Endothelial cell of umbilical vein (primary cell): Measurements from ENCODE around the gene HTR3B. TPM values are rescaled to one million over a fixed set of nuclear protein-coding genes. Genes with fewer than 3 reads are reported as not detected.
A peak's percentile ranks its signal among the peaks of the same experiment; 100 is the strongest.

Experiments used
- BruUV-seq: library from RNA; stranded (reverse); fragments of 400-500 nt; replicated peaks from 2 replicates; lab custom pipeline; 2021; lab: Mats Ljungman, UMichigan
- CTCF ChIA-PET: fragments of 300-600, 350-600 bp; sonication (Branson Sonifier 250); formaldehyde crosslinking; loops from one replicate; lab custom pipeline; 2021; ENCODE audit warnings: antibody characterized with exemption, inconsistent platforms; lab: Charles Lee
- POLR2A ChIA-PET: fragments of 300-600, 350-600 bp; sonication (Branson Sonifier 250); formaldehyde crosslinking; loops from one replicate; lab custom pipeline; 2021; ENCODE audit warnings: antibody characterized with exemption, inconsistent platforms; lab: Charles Lee
- DNase-seq: peaks from one replicate; pipeline ENCODE4 v3.0.0-alpha.2; 2011; ENCODE audit warnings: low read depth, low spot score
- FAIRE-seq: peaks from 2 replicates; lab custom pipeline; 2011; peaks lifted over from hg19 to GRCh38; lab: Jason Lieb, UNC
- H2AFZ ChIP-seq: 2 replicates; pipeline ENCODE4 v1.6.0; 2012; ENCODE audit warnings: low read depth, low read length, control low read depth, inconsistent platforms
- H3K27ac ChIP-seq: 2 replicates; pipeline ENCODE4 v1.5.1; 2011; ENCODE audit warnings: low read depth, mild to moderate bottlenecking, control low read depth, low read length, moderate library complexity; ENCODE audit not compliant: insufficient read depth
- H3K27me3 ChIP-seq, 2 experiments: 2 replicates each; pipeline versions ENCODE4 v1.6.0 to v1.6.1; 2011; ENCODE audit warnings: low read length in 2 of 2, mixed read lengths in 1 of 2; ENCODE audit not compliant: control insufficient read depth in 2 of 2, insufficient read depth in 2 of 2
- H3K36me3 ChIP-seq, 2 experiments: 2 replicates in 1 of 2; 3 replicates in 1 of 2; pipeline ENCODE4 v1.5.1; 2011; ENCODE audit warnings: low read length in 2 of 2, mild to moderate bottlenecking in 1 of 2, moderate library complexity in 1 of 2; ENCODE audit not compliant: control insufficient read depth in 2 of 2, insufficient read depth in 2 of 2; ENCODE audit errors: extremely low read depth in 1 of 2
- H3K4me1 ChIP-seq: 3 replicates; pipeline ENCODE4 v1.5.1; 2011; ENCODE audit warnings: mild to moderate bottlenecking, low read length; ENCODE audit not compliant: control insufficient read depth, insufficient read depth; ENCODE audit errors: extremely low read depth
- H3K4me2 ChIP-seq: 2 replicates; pipeline ENCODE4 v1.6.1; 2011; ENCODE audit warnings: low read length, control low read depth, mixed read lengths; ENCODE audit not compliant: insufficient read depth
- H3K4me3 ChIP-seq, 3 experiments: fragments of 200-600 bp in 1 of 3; sonication (generic), shearing (Covaris generic) in 1 of 3; replicated peaks in 1 of 3; 2 replicates each; pipeline ENCODE4 v1.5.1; 2011 to 2016; ENCODE audit warnings: control low read depth in 3 of 3, low read length in 3 of 3, mild to moderate bottlenecking in 2 of 3, inconsistent platforms in 1 of 3, low read depth in 1 of 3, moderate library complexity in 1 of 3; ENCODE audit not compliant: insufficient read depth in 1 of 3
- H3K79me2 ChIP-seq: 2 replicates; pipeline ENCODE4 v1.6.0; 2012; ENCODE audit warnings: low read length, inconsistent platforms; ENCODE audit not compliant: control insufficient read depth, insufficient read depth
- H3K9ac ChIP-seq: replicated peaks from 2 replicates; pipeline ENCODE3; 2011; ENCODE audit warnings: low read length, control low read depth; ENCODE audit not compliant: insufficient read depth; ENCODE audit errors: extremely low read depth
- H3K9me1 ChIP-seq: replicated peaks from 3 replicates; pipeline ENCODE4 v1.6.0; 2011; ENCODE audit warnings: mild to moderate bottlenecking, low read length; ENCODE audit not compliant: control insufficient read depth, insufficient read depth; ENCODE audit errors: extremely low read depth
- H3K9me3 ChIP-seq: replicated peaks from 2 replicates; pipeline ENCODE4 v1.5.1; 2012; ENCODE audit warnings: low read length, inconsistent platforms; ENCODE audit not compliant: control insufficient read depth, insufficient read depth
- H4K20me1 ChIP-seq: replicated peaks from 2 replicates; pipeline ENCODE3; 2011; ENCODE audit warnings: mild to moderate bottlenecking, low read length; ENCODE audit not compliant: control insufficient read depth, insufficient read depth; ENCODE audit errors: extremely low read depth
- EZH2 ChIP-seq: IDR thresholded peaks from 2 replicates; pipeline ENCODE4 v1.6.1; 2012; ENCODE audit warnings: borderline replicate concordance, low read depth, mild to moderate bottlenecking, moderate library complexity, low read length, inconsistent platforms; ENCODE audit not compliant: severe bottlenecking
- MYC ChIP-seq: IDR thresholded peaks from one replicate; pipeline ENCODE4 v1.6.1; 2011; ENCODE audit warnings: mild to moderate bottlenecking, low read depth, low read length
- POLR2A ChIP-seq: IDR thresholded peaks from 2 replicates; pipeline ENCODE4 v1.6.1; 2012; ENCODE audit warnings: low read depth, mild to moderate bottlenecking, control low read depth, low read length
- POLR2AphosphoS5 ChIP-seq: IDR thresholded peaks from 2 replicates; pipeline ENCODE4 v1.6.1; 2012; ENCODE audit warnings: low read depth, mild to moderate bottlenecking, control low read depth, low read length, moderate library complexity; ENCODE audit not compliant: insufficient read depth
- dilution Hi-C: fragments of 300-500 bp; cut with MboI; formaldehyde crosslinking; loops from one replicate; pipeline ENCODE4 v1.15.0; 2019; ENCODE audit warnings: low sequenced_read_pairs; ENCODE audit not compliant: extremely low pct_ligation_motif_present
- intact Hi-C: fragments of 100-400 bp; cut with micrococcal nuclease; formaldehyde crosslinking; loops from one replicate; pipeline ENCODE4 v1.10.0; 2022
- polyA plus RNA-seq, 4 experiments: library from polyadenylated mRNA; depleted of rRNA in 3 of 4; stranded (reverse) in 3 of 4; unstranded in 1 of 4; fragments of >200 nt; gene quantifications; 2 replicates each; pipeline versions ENCODE4 v1.2.1 to v1.2.3, GENCODE V29; 2011 to 2012; ENCODE audit warnings: missing spikeins in 1 of 4
- small RNA-seq: library from RNA; depleted of rRNA; stranded (forward); fragments of <200 nt; gene quantifications from one replicate; pipeline ENCODE3, GENCODE V24; 2012; ENCODE audit warnings: low replicate concordance, low read depth; ENCODE audit not compliant: insufficient read depth, insufficient read length
- total RNA-seq: library from RNA; stranded (reverse); gene quantifications from 2 replicates; pipeline ENCODE4 v1.2.3, GENCODE V29; 2021
- TF ChIP-seq, protein P1 (sequence below), 2 donors: IDR thresholded peaks; 1 replicate in 1 of 2; 2 replicates in 1 of 2; pipeline ENCODE4 v1.5.1; 2011; ENCODE audit warnings: low read length in 2 of 2, mild to moderate bottlenecking in 2 of 2, moderate library complexity in 2 of 2, control low read depth in 1 of 2, inconsistent platforms in 1 of 2, low read depth in 1 of 2; ENCODE audit not compliant: insufficient read depth in 1 of 2; ENCODE audit errors: extremely low read depth in 1 of 2
- TF ChIP-seq, protein P2 (sequence below): IDR thresholded peaks from 2 replicates; pipeline ENCODE4 v1.6.1; 2011; ENCODE audit not compliant: insufficient read depth, insufficient read length

HTR3B gene
- total and polyA plus RNA-seq, 2 donors (not counting 3 experiments of a cell fraction or from before 2014, with no cell fraction given) = not detected

DNA sequence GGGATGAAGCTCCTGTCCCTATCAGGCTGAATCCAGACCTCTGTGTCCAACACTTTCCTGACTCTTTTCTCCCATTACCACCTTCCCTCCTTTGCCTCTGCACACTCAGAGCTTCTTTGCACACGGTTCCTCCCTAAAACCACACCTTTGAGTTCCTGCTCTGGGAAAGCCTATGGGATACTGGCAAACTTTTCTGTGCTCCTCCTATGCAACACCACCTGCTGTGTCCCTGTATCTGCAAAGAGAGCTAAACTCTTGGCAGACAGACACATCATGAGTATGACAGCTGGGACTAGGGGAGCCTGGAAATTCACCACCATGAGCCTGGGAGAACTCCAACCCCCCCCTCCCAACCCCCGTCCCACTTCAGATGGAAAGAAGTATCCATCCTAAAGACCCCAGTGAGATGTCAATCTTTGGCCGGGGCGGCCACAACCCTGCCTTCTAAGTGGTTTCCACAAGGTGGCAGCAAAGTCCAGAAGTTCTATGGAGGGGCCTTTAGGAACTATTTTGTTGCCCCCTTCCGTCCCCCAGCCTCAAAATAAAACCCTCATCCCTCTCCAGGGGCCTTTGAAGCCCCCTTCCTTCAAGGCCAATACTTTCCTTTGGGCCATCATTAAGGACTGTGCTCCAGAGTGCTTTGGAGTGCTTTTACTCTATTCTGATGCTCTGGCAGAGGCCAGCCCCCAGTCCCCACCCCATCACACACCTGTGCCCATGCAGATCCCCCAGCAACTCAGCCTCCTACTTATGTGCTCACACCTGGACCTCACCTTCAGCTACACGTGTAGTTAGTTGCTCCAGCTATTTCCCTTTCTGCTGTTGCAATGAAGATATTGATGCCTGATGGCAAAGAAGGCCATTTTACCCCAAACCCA is 89.7 kb downstream of the HTR3B start:
- FAIRE-seq = peak; percentile 84

More for the DNA sequence above, 89.7 kb downstream of the HTR3B start:
- Histone ChIP-seq H2AFZ (no peak overlapping the region), H3K27me3 (peaks cover 2 to 4% of the 10 kb centered on the region in 2 experiments), H3K4me1 (no peaks in the 10 kb centered on the region), H3K9ac (no peak overlapping the region), H3K9me3 (no peaks in the 10 kb centered on the region), H3K9me1 (no peaks in the 10 kb centered on the region), H3K36me3 (no peaks in the 10 kb centered on the region), H4K20me1 (no peaks in the 10 kb centered on the region), H3K27ac (no peak overlapping the region), H3K4me2 (no peak overlapping the region), H3K79me2 (no peaks in the 10 kb centered on the region), H3K4me3 (no peak overlapping the region)
- ChIA-PET CTCF (interaction anchor here (0.5 to 19.6 kb wide), 23 partner anchors 12 to 284 kb away, joined by 3 to 539 read pairs (median 6); partner anchors contain the start of gene HTR3A), POLR2A (no interaction called here)
- dilution Hi-C loops = no loop called here
- no peak for TF ChIP-seq EZH2
- TF ChIP-seq, protein P1, sequence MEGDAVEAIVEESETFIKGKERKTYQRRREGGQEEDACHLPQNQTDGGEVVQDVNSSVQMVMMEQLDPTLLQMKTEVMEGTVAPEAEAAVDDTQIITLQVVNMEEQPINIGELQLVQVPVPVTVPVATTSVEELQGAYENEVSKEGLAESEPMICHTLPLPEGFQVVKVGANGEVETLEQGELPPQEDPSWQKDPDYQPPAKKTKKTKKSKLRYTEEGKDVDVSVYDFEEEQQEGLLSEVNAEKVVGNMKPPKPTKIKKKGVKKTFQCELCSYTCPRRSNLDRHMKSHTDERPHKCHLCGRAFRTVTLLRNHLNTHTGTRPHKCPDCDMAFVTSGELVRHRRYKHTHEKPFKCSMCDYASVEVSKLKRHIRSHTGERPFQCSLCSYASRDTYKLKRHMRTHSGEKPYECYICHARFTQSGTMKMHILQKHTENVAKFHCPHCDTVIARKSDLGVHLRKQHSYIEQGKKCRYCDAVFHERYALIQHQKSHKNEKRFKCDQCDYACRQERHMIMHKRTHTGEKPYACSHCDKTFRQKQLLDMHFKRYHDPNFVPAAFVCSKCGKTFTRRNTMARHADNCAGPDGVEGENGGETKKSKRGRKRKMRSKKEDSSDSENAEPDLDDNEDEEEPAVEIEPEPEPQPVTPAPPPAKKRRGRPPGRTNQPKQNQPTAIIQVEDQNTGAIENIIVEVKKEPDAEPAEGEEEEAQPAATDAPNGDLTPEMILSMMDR (IDR thresholded peaks at IDR 0.05; ENCODE audit: extremely low read depth in 1 of 2, insufficient read depth in 1 of 2, low read depth in 1 of 2, low read length in 2 of 2) = peak; percentile 50 to 69
- TF ChIP-seq, protein P2, sequence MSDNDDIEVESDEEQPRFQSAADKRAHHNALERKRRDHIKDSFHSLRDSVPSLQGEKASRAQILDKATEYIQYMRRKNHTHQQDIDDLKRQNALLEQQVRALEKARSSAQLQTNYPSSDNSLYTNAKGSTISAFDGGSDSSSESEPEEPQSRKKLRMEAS = no peak
- TF ChIP-seq MYC = no peak
- no peak for TF ChIP-seq POLR2AphosphoS5
- TF ChIP-seq POLR2A = no peak
- no TSS peak for BruUV-seq
- DNase-seq = peak; percentile 11
- intact Hi-C loops = loop anchor here (1.0 to 5.0 kb wide), 5 partner anchors 42 to 267 kb away; partner anchors contain the start of gene ZBTB16

Small RNA genes within 50 kb of the gene (small RNA-seq; reads per million reads assigned to genes)
- gene RNU6-1107P = not detected

Other genes starting within 250 kb of the HTR3B start
- gene TMPRSS5, start 198.5 kb upstream of the HTR3B start, total RNA-seq = 0.58 and 0.64 TPM in 2 replicates
- gene TMPRSS5, start 198.5 kb upstream of the HTR3B start, polyA plus RNA-seq = 0.40 and 0.48 TPM in 2 replicates
- 22.1 and 22.9 TPM in 2 replicates for gene ZW10, start 131.1 kb upstream of the HTR3B start, total RNA-seq
- gene ZW10, start 131.1 kb upstream of the HTR3B start, polyA plus RNA-seq = 6.4 and 7.5 TPM in 2 replicates
- not detected in 2 replicates for gene CLDN25, start 125.0 kb upstream of the HTR3B start, total RNA-seq
- not detected in 2 replicates for gene CLDN25, start 125.0 kb upstream of the HTR3B start, polyA plus RNA-seq
- gene USP28, start 29.2 kb upstream of the HTR3B start, total RNA-seq = 29.6 and 30.5 TPM in 2 replicates
- gene USP28, start 29.2 kb upstream of the HTR3B start, polyA plus RNA-seq = 18.0 and 19.2 TPM in 2 replicates
- not detected in 2 replicates for gene HTR3A, start 70.3 kb downstream of the HTR3B start, total RNA-seq
- not detected in 2 replicates for gene HTR3A, start 70.3 kb downstream of the HTR3B start, polyA plus RNA-seq
- gene ZBTB16, start 154.9 kb downstream of the HTR3B start, total RNA-seq = 19.5 and 20.3 TPM in 2 replicates
- 9.8 and 16.7 TPM in 2 replicates for gene ZBTB16, start 154.9 kb downstream of the HTR3B start, polyA plus RNA-seq